PC-3 (cell line): Measurements from ENCODE around the gene USP30.

Experiments used
- EZH2 ChIP-seq: fragments of 300-600 bp; sonication (generic); IDR thresholded peaks from one replicate; pipeline ENCODE4 v1.6.1; 2017; ENCODE audit warnings: antibody characterized with exemption, mild to moderate bottlenecking, low read length; ENCODE audit not compliant: unreplicated experiment
- EZH2phosphoT487 ChIP-seq: fragments of 300-600 bp; sonication (generic); IDR thresholded peaks from 2 replicates; pipeline ENCODE4 v1.6.1; 2018; ENCODE audit warnings: mild to moderate bottlenecking, antibody characterized with exemption, low read length, borderline replicate concordance
- TF ChIP-seq, protein P1 (sequence below): fragments of 300-600 bp; sonication (generic); conservative IDR thresholded peaks from 2 replicates; pipeline ENCODE4 v1.5.1; 2017; ENCODE audit warnings: antibody characterized with exemption, low read depth, mild to moderate bottlenecking, low read length

DNA sequence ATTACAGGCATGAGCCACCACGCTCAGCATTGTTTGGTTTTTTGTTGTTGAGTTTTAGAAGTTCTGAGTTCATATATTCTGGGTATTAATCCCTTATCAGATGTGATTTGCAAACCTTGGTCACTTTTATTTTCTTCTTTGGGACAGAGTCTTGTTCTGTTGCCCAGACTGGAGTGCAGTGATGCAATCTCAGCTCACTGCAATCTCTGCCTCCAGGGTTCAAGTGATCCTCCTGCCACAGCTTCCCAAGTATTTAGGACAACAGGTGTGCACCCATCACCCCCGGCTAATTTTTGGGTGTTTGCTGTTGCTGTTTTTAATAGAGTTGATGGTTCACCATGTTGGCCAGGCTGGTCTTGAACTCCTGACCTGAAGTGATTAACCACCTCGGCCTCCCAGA, 11.8 kb downstream of the USP30 start:
- TF ChIP-seq, protein P1, sequence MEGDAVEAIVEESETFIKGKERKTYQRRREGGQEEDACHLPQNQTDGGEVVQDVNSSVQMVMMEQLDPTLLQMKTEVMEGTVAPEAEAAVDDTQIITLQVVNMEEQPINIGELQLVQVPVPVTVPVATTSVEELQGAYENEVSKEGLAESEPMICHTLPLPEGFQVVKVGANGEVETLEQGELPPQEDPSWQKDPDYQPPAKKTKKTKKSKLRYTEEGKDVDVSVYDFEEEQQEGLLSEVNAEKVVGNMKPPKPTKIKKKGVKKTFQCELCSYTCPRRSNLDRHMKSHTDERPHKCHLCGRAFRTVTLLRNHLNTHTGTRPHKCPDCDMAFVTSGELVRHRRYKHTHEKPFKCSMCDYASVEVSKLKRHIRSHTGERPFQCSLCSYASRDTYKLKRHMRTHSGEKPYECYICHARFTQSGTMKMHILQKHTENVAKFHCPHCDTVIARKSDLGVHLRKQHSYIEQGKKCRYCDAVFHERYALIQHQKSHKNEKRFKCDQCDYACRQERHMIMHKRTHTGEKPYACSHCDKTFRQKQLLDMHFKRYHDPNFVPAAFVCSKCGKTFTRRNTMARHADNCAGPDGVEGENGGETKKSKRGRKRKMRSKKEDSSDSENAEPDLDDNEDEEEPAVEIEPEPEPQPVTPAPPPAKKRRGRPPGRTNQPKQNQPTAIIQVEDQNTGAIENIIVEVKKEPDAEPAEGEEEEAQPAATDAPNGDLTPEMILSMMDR, result no peak
- TF ChIP-seq EZH2 (no peak), EZH2phosphoT487 (no peak)
